A549 (cell line): ENCODE measurements around the gene YBX1.

Source experiments
- CEBPB ChIP-seq, 2 experiments: fragments of >200 bp in 1 of 2; sonication (Bioruptor Twin) in 1 of 2; formaldehyde crosslinking in 1 of 2; IDR thresholded peaks; 2 replicates each; pipeline ENCODE4 v1.6.1; 2012 to 2016
- CHD2 ChIP-seq: fragments of 150-350 bp; IDR thresholded peaks from 2 replicates; pipeline ENCODE4 v1.6.1; 2014; ENCODE audit warnings: low read length; ENCODE audit not compliant: partially characterized antibody
- KDM1A ChIP-seq: fragments of 200-600 bp; sonication (generic); IDR thresholded peaks from 2 replicates; pipeline ENCODE4 v1.6.1; 2016; ENCODE audit warnings: low read depth, mild to moderate bottlenecking
- MAZ ChIP-seq: fragments of 150-350 bp; IDR thresholded peaks from 2 replicates; pipeline ENCODE4 v1.6.1; 2014; ENCODE audit warnings: antibody characterized with exemption, low read depth, low read length, borderline replicate concordance
- POLR2A ChIP-seq: IDR thresholded peaks from 2 replicates; pipeline ENCODE4 v1.6.1; 2012; ENCODE audit warnings: mild to moderate bottlenecking, low read length
- RAD21 ChIP-seq, 2 experiments: fragments of >200 bp in 1 of 2; sonication (Bioruptor Twin) in 1 of 2; formaldehyde crosslinking in 1 of 2; IDR thresholded peaks in 1 of 2; conservative IDR thresholded peaks in 1 of 2; 2 replicates in 1 of 2; 3 replicates in 1 of 2; pipeline ENCODE4 v1.6.1; 2012 to 2018; ENCODE audit warnings: inconsistent platforms in 1 of 2
- RFX5 ChIP-seq: fragments of 450-650 bp; IDR thresholded peaks from 2 replicates; pipeline ENCODE4 v1.7.1; 2014; ENCODE audit warnings: antibody characterized with exemption, mild to moderate bottlenecking, moderate library complexity
- SMC3 ChIP-seq: fragments of >200 bp; sonication (Bioruptor Twin); formaldehyde crosslinking; IDR thresholded peaks from 3 replicates; pipeline ENCODE4 v1.6.1; 2018; ENCODE audit warnings: inconsistent platforms
- ZSCAN20 ChIP-seq: fragments of 250-450 bp; sonication (Bioruptor Pico); IDR thresholded peaks from 2 replicates; pipeline ENCODE4 v1.8.0; 2022; ENCODE audit warnings: mild to moderate bottlenecking, moderate library complexity
- TF ChIP-seq, protein P1 (sequence below): fragments of >200 bp; sonication (Bioruptor Twin); formaldehyde crosslinking; IDR thresholded peaks from 2 replicates; pipeline ENCODE4 v1.6.1; 2016
- TF ChIP-seq, protein P2 (sequence below): fragments of >200 bp; sonication (Bioruptor Twin); formaldehyde crosslinking; IDR thresholded peaks from 3 replicates; pipeline ENCODE4 v1.5.1; 2016
- TF ChIP-seq, protein P3 (sequence below): fragments of 250-450 bp; sonication (Bioruptor Pico); IDR thresholded peaks from 2 replicates; pipeline ENCODE4 v1.5.0; 2020; ENCODE audit warnings: low read depth, mild to moderate bottlenecking, moderate library complexity
- TF ChIP-seq, protein P4 (sequence below): fragments of 200-600 bp; sonication (generic); IDR thresholded peaks from 2 replicates; pipeline ENCODE4 v1.6.1; 2016; ENCODE audit warnings: antibody characterized with exemption, mild to moderate bottlenecking, moderate library complexity
- TF ChIP-seq, protein P5 (sequence below): fragments of 450-650 bp; IDR thresholded peaks from 2 replicates; pipeline ENCODE4 v1.6.1; 2014; ENCODE audit warnings: antibody characterized with exemption

DNA sequence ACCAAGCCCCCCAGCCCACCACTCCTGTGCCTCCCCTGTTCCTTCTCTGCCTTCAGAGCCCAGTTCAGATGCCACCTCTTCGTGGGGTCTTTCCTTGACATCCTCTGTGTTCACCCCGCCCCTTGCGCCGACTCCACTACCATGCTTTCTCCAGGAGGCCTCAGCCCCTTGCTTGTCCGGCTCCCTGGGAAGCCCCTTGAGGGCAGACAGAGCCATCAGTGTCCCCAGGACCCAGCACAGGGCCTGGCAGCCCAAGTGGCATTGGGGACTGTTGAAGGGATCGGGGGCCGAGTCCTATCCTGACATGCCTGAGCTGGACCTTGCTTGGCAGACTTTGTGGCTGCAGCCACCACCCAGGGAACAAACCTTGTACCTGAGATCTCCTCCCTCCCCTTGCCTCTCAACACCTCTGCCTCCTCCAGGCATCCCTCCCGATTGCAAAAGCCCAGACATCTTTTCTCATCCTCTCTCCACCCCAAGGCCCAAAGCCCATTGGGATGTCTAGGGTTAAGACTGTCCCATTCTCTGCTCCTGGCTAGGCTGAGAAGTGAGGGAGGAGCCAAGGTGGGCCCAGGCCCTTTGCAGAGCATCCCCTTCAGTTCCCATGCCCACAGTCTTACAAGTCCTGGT lies 54.5 kb downstream of the YBX1 start:
- TF ChIP-seq POLR2A (no peak), RFX5 (no peak), KDM1A (no peak), CEBPB (IDR thresholded peaks at IDR 0.05) (no peak), RAD21 (conservative IDR thresholded peaks at IDR 0.05 in 1 of 2, IDR thresholded peaks at IDR 0.05 in 1 of 2) (no peak), MAZ (no peak), SMC3 (no peak), CHD2 (no peak), ZSCAN20 (CRISPR knock-in tag) (no peak)
- TF ChIP-seq, protein P1, sequence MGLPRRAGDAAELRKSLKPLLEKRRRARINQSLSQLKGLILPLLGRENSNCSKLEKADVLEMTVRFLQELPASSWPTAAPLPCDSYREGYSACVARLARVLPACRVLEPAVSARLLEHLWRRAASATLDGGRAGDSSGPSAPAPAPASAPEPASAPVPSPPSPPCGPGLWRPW: no peak
- TF ChIP-seq, protein P2, sequence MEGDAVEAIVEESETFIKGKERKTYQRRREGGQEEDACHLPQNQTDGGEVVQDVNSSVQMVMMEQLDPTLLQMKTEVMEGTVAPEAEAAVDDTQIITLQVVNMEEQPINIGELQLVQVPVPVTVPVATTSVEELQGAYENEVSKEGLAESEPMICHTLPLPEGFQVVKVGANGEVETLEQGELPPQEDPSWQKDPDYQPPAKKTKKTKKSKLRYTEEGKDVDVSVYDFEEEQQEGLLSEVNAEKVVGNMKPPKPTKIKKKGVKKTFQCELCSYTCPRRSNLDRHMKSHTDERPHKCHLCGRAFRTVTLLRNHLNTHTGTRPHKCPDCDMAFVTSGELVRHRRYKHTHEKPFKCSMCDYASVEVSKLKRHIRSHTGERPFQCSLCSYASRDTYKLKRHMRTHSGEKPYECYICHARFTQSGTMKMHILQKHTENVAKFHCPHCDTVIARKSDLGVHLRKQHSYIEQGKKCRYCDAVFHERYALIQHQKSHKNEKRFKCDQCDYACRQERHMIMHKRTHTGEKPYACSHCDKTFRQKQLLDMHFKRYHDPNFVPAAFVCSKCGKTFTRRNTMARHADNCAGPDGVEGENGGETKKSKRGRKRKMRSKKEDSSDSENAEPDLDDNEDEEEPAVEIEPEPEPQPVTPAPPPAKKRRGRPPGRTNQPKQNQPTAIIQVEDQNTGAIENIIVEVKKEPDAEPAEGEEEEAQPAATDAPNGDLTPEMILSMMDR: no peak
- TF ChIP-seq, protein P3, sequence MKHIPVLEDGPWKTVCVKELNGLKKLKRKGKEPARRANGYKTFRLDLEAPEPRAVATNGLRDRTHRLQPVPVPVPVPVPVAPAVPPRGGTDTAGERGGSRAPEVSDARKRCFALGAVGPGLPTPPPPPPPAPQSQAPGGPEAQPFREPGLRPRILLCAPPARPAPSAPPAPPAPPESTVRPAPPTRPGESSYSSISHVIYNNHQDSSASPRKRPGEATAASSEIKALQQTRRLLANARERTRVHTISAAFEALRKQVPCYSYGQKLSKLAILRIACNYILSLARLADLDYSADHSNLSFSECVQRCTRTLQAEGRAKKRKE: no peak
- TF ChIP-seq, protein P4, sequence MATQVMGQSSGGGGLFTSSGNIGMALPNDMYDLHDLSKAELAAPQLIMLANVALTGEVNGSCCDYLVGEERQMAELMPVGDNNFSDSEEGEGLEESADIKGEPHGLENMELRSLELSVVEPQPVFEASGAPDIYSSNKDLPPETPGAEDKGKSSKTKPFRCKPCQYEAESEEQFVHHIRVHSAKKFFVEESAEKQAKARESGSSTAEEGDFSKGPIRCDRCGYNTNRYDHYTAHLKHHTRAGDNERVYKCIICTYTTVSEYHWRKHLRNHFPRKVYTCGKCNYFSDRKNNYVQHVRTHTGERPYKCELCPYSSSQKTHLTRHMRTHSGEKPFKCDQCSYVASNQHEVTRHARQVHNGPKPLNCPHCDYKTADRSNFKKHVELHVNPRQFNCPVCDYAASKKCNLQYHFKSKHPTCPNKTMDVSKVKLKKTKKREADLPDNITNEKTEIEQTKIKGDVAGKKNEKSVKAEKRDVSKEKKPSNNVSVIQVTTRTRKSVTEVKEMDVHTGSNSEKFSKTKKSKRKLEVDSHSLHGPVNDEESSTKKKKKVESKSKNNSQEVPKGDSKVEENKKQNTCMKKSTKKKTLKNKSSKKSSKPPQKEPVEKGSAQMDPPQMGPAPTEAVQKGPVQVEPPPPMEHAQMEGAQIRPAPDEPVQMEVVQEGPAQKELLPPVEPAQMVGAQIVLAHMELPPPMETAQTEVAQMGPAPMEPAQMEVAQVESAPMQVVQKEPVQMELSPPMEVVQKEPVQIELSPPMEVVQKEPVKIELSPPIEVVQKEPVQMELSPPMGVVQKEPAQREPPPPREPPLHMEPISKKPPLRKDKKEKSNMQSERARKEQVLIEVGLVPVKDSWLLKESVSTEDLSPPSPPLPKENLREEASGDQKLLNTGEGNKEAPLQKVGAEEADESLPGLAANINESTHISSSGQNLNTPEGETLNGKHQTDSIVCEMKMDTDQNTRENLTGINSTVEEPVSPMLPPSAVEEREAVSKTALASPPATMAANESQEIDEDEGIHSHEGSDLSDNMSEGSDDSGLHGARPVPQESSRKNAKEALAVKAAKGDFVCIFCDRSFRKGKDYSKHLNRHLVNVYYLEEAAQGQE: no peak
- TF ChIP-seq, protein P5, sequence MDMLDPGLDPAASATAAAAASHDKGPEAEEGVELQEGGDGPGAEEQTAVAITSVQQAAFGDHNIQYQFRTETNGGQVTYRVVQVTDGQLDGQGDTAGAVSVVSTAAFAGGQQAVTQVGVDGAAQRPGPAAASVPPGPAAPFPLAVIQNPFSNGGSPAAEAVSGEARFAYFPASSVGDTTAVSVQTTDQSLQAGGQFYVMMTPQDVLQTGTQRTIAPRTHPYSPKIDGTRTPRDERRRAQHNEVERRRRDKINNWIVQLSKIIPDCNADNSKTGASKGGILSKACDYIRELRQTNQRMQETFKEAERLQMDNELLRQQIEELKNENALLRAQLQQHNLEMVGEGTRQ: no peak
